AG10803 (cell line): ENCODE measurements around the gene UNK.
A peak's percentile ranks its signal among the peaks of the same experiment; 100 is the strongest.

Source experiments
- DNase-seq: peaks from one replicate; pipeline ENCODE4 v3.0.0; 2010; ENCODE audit warnings: low read depth
- H3K4me3 ChIP-seq: 2 replicates; pipeline ENCODE4 v1.5.1; 2011; ENCODE audit warnings: mild to moderate bottlenecking, low read length, control low read depth
- TF ChIP-seq, protein P1 (sequence below): conservative IDR thresholded peaks from 2 replicates; pipeline ENCODE4 v1.5.1; 2011; ENCODE audit warnings: mild to moderate bottlenecking, low read length, control low read depth, inconsistent platforms

Gene UNK

DNA sequence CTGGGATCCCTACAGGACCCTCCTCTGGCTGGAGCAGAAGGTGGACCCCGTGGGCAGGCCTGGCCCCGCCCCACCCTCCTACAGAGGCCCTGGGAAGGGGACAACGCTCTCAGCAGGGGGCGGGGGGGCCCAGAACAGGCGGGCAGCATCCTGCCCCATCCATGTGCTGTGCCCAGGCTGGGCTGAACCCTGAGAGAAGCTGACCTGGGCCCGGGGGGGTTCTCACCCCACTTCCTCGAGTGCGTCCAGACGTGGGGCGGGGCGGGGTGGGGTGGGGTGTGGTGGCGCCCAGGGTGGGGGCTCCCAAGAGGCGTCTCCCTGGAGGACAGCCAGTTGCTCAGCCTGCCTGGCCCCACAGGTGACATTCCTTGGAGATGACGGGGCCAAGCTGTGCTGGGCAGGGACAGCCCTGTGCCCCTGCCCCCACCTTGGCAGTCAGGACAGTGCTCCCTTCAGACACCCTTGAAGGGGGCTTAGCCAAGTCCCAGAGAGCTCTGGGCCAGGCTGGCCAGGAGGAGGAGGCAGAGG, 60.0 kb downstream of the UNK start:
- TF ChIP-seq, protein P1, sequence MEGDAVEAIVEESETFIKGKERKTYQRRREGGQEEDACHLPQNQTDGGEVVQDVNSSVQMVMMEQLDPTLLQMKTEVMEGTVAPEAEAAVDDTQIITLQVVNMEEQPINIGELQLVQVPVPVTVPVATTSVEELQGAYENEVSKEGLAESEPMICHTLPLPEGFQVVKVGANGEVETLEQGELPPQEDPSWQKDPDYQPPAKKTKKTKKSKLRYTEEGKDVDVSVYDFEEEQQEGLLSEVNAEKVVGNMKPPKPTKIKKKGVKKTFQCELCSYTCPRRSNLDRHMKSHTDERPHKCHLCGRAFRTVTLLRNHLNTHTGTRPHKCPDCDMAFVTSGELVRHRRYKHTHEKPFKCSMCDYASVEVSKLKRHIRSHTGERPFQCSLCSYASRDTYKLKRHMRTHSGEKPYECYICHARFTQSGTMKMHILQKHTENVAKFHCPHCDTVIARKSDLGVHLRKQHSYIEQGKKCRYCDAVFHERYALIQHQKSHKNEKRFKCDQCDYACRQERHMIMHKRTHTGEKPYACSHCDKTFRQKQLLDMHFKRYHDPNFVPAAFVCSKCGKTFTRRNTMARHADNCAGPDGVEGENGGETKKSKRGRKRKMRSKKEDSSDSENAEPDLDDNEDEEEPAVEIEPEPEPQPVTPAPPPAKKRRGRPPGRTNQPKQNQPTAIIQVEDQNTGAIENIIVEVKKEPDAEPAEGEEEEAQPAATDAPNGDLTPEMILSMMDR, result no peak
- H3K4me3 ChIP-seq, result no peak overlapping the region
- no peak for DNase-seq

DNA sequence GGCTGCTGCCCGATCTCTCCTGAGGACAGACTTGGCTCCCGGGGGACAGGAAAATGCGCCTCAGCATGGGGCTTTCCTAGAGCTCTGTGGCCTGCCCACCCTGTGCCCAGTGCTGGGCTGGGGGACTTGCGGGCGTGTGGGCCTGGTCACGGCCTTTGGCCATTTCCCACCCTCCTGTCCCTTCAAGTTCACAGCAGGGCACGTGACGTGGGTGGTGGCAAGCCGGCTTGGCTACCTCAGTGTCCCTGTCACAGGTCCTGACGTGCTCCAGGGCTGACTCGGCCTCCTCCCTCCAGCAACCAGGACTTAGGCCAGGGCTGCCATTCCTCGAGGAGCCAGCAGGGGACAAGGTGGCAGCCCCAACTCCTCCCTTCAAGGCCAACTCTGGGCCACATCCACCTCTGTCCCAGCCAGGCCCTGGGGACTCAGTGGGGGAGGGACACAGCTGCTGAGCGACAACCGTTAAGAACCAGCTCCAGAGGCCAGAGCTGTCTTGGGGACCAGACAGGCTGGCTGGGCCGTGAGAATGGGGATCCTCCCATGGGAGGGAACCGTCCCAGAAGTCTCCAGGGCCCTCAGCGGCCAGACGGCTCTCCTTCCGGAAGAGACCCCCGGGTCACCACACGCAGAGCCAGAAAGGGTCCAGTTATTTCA, 60.6 kb downstream of the UNK start:
- TF ChIP-seq, protein P1, result peak; percentile 61
- DNase-seq, result peak; percentile 68
- no peak overlapping the region for H3K4me3 ChIP-seq

DNA sequence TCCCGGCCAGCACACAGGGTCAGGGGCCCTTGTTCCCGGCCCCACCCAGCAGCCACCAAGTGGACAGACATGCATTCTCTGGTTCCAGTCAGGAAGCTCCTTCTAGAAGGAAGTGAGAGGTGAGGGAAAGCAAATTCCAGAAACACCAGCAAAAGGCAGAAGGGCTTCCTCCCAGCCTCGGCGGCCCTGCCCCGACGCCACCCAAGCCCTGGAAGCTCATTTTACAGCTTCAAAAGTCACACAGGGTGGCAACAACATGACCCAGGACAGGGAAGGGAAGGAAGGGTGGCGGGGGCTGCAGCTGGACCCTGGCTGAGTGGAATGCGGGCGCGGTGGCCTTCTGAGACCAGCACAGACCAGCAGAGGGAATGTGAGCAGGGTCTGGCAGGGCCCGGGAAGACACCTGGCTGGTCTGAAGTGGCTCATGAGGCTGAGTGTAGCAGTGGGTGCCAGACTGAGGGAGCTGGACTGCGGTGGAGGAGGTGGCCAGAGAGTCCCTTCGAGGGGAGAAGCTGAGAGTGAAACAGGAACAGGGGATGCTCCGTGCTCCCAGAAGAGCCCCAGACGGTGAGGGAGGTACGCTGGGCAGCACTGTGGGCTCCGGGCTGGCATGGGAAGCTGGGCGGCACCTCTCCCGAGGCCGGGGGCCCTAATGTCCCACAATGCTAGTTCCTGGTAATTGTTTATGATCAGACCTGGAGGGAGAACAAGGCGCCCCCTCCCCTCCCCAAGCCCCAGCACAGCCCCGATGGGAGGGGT, 61.5 kb downstream of the UNK start:
- DNase-seq, result no peak
- no peak overlapping the region for H3K4me3 ChIP-seq
- TF ChIP-seq, protein P1, result no peak

DNA sequence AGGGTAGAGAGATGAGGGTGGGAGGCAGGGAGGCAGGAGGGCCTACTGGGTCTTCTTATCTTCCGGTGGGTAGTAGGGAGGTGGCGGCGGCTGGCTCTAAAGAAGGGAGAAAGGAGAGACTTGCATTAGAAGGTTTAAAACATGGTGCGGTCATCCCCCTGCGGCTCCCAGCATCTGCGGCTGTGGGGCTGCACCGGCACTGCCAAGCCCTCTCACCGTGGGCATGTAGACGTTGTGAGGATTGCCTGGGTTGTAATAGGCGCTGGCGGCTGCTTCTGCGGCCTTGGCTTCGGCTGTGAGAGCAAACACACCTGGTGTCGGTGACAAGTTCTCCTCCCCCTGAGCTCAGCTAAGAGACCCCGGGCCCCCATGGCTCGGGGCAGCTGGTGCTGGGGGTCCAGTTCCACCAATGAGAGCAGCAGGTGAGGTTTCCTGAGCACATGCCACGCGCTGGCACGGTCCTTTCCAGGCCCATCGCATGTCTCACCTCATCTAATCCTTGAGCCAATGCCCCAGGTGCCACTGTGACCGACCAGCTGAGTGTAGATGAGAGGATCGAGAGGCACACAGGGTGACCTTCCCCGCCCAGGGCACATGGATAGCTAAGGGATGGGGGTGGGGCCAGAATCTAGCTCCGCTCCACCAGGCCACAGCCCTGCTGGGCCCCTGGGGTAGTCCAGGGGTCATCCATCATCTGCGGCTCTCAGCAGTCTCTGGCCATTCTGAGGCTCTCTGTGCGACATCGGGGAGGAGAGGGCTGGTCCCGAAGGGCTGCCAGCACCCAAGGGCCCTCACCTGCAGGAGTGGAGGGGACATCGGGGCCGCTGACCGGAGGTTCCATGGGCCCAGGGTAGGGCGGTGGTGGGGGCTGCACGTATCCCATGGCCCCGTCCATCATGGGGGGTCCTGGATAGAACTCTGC, 62.3 kb downstream of the UNK start:
- TF ChIP-seq, protein P1, result no peak
- H3K4me3 ChIP-seq, result no peak overlapping the region
- no peak for DNase-seq

DNA sequence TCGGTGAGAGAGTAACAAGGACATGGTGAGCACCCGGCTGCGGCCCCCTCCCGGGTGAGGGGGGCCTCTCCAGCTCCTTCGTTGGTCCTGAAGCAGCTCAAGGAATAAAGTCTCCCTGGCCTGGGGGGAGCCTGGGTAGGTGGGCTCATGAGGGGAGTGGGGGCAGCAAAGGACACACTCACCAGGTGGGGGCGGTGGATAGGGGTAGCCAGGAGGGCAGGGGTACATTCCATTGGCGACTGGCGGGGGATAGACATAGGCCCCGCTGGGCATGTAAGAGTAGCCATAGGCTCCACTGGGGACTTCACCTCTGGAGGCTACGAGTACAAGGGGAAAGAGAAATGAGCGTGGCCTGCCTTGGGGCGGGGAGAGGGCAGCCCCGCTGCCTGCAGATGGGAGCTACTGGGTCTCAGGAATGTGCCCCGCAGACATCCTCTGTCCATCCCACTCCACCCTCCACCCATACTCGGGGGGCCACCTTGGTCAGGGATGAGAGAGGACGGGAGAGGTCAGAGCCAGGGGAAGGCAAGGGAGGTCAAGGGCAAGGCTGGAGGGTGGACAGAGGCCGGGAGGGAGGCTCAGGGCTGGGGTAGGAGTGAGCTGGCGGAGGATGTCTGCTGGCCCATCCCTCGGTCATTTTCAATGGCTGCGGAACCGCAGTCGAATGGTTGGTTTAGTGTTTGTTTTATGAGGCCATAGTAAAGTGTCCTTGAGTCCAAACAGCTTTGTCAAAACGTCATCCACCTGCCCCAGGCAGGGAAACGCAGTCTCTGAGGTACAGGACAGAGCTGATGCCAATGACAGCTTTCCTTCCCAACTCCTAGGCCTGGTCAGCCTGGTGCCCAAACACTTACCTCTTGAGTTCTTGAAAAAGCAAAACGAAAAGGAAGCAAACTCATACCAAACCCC, 63.3 kb downstream of the UNK start:
- H3K4me3 ChIP-seq, result no peak overlapping the region
- TF ChIP-seq, protein P1, result no peak
- DNase-seq, result no peak
